GM23248 (cell line): ENCODE data around the gene DCLK2. TPM values are rescaled to one million over a fixed set of nuclear protein-coding genes. Genes with fewer than 3 reads are reported as not detected.
A peak's percentile ranks its signal among the peaks of the same experiment; 100 is the strongest.

Experiments
- DNase-seq: peaks from one replicate; pipeline ENCODE4 v3.0.0-alpha.2; 2015
- H2AFZ ChIP-seq: fragments of 200-600 bp; sonication (generic); 2 replicates; pipeline ENCODE4 v1.6.1; 2016; ENCODE audit warnings: antibody characterized with exemption
- H3F3A ChIP-seq: fragments of 200-600 bp; sonication (generic); 2 replicates; pipeline ENCODE4 v1.6.1; 2016; ENCODE audit warnings: mild to moderate bottlenecking, antibody characterized with exemption, mixed run types; ENCODE audit not compliant: insufficient read depth
- H3K27ac ChIP-seq: fragments of 200-600 bp; sonication (generic); 2 replicates; pipeline ENCODE4 v1.5.1; 2016; ENCODE audit warnings: mild to moderate bottlenecking
- H3K27me3 ChIP-seq: fragments of 200-600 bp; sonication (generic); replicated peaks from 2 replicates; pipeline ENCODE4 v1.6.1; 2016; ENCODE audit warnings: mild to moderate bottlenecking; ENCODE audit not compliant: insufficient read depth
- H3K36me3 ChIP-seq: fragments of 200-600 bp; sonication (generic); 2 replicates; pipeline ENCODE4 v1.6.1; 2016; ENCODE audit warnings: low read depth, mild to moderate bottlenecking
- H3K4me1 ChIP-seq: fragments of 200-600 bp; sonication (generic); 2 replicates; pipeline ENCODE4 v1.6.1; 2016; ENCODE audit warnings: mild to moderate bottlenecking; ENCODE audit not compliant: insufficient read depth
- H3K4me2 ChIP-seq: fragments of 200-600 bp; sonication (generic); one replicate; pipeline ENCODE4 v1.6.1; 2016; ENCODE audit warnings: mild to moderate bottlenecking; ENCODE audit not compliant: unreplicated experiment
- H3K4me3 ChIP-seq: fragments of 200-600 bp; sonication (generic); 2 replicates; pipeline ENCODE4 v1.5.1; 2016; ENCODE audit warnings: mild to moderate bottlenecking
- H3K79me2 ChIP-seq: fragments of 200-600 bp; sonication (generic); 2 replicates; pipeline ENCODE4 v1.6.1; 2016; ENCODE audit warnings: mild to moderate bottlenecking; ENCODE audit not compliant: insufficient read depth
- H3K9ac ChIP-seq: fragments of 200-600 bp; sonication (generic); 2 replicates; pipeline ENCODE4 v1.6.1; 2016; ENCODE audit warnings: mild to moderate bottlenecking
- H3K9me2 ChIP-seq: fragments of 200-600 bp; sonication (generic); 2 replicates; pipeline ENCODE4 v1.6.1; 2016; ENCODE audit warnings: mixed run types, mild to moderate bottlenecking, moderate library complexity; ENCODE audit not compliant: insufficient read depth
- H3K9me3 ChIP-seq: fragments of 200-600 bp; sonication (generic); one replicate; pipeline ENCODE4 v1.6.1; 2017; ENCODE audit warnings: low read depth
- H4K20me1 ChIP-seq: fragments of 200-600 bp; sonication (generic); 2 replicates; pipeline ENCODE4 v1.6.0; 2016; ENCODE audit not compliant: insufficient read depth
- EZH2 ChIP-seq: fragments of 200-600 bp; sonication (generic); IDR thresholded peaks from 2 replicates; pipeline ENCODE4 v1.6.1; 2018; ENCODE audit warnings: antibody characterized with exemption, mild to moderate bottlenecking; ENCODE audit not compliant: insufficient read depth, poor library complexity, severe bottlenecking
- EZH2phosphoT487 ChIP-seq: fragments of 200-600 bp; sonication (generic); IDR thresholded peaks from 2 replicates; pipeline ENCODE4 v1.6.1; 2018; ENCODE audit warnings: antibody characterized with exemption, moderate library complexity, mild to moderate bottlenecking, low read depth; ENCODE audit not compliant: insufficient read depth
- WGBS, 2 experiments: methylation state at CpG; one replicate each; pipeline ENCODE4 v1.1.6; 2015 to 2017; ENCODE audit warnings: low lambda C conversion rate in 2 of 2, low coverage in 1 of 2; ENCODE audit errors: missing lambda C conversion rate in 2 of 2; 5-methylcytosine and 5-hydroxymethylcytosine counted together
- in situ Hi-C: fragments of 300-500 bp; cut with MboI; formaldehyde crosslinking; loops from 2 replicates; pipeline ENCODE4 v1.15.0; 2020
- polyA plus RNA-seq: library from polyadenylated mRNA; unstranded; fragments of >200 nt; fragmentation: Nextera tagmentation; extraction: Ambion mirVana; gene quantifications from 2 replicates; pipeline ENCODE4 v1.2.1, GENCODE V29; 2016
- total RNA-seq: library from RNA; depleted of rRNA; stranded (reverse); fragments of >200 nt; shearing (Covaris generic); gene quantifications from 2 replicates; pipeline ENCODE4 v1.2.3, GENCODE V29; 2014

The DCLK2 gene
- total and polyA plus RNA-seq, 2 experiments from 2014 or later = 1.3 to 2.9 TPM

- Histone ChIP-seq H3F3A (peaks cover 3% of the 10 kb centered on the region; the same call in 1 of the 2 replicates), H2AFZ (no peak overlapping the region), H3K27ac (no peak overlapping the region), H3K4me2 (no peak overlapping the region), H3K36me3 (no peaks in the 10 kb centered on the region), H3K27me3 (no peaks in the 10 kb centered on the region), H4K20me1 (no peaks in the 10 kb centered on the region), H3K9me2 (no peaks in the 10 kb centered on the region), H3K4me1 (peaks cover 14% of the 10 kb centered on the region), H3K4me3 (no peak overlapping the region), H3K9ac (no peak overlapping the region), H3K9me3 (no peaks in the 10 kb centered on the region), H3K79me2 (no peaks in the 10 kb centered on the region)
- TF ChIP-seq EZH2phosphoT487 (no peak), EZH2 (no peak)
- no peak for DNase-seq
- in situ Hi-C loops = loop anchor here (10.0 kb wide), 1 partner anchor 229 kb away; no protein-coding TSS in a partner anchor
- WGBS, 2 experiments = 83 to 97% methylated on average over 2 of the region's 2 CpGs
Measured at GRCh38 chr4:150243932-150244331, 165.7 kb downstream of the DCLK2 start.

- DNase-seq = peak; percentile 44
- WGBS, 2 experiments = 94 to 96% methylated on average over 3 of the region's 3 CpGs
- Histone ChIP-seq H4K20me1 (no peaks in the 10 kb centered on the region), H3K4me1 (peaks cover 14% of the 10 kb centered on the region), H3F3A (peaks cover 3% of the 10 kb centered on the region; the same call in 1 of the 2 replicates), H3K4me3 (no peak overlapping the region), H3K79me2 (no peaks in the 10 kb centered on the region), H3K27me3 (no peaks in the 10 kb centered on the region), H3K9ac (no peak overlapping the region), H3K36me3 (no peaks in the 10 kb centered on the region), H3K4me2 (no peak overlapping the region), H3K9me2 (no peaks in the 10 kb centered on the region), H3K27ac (no peak overlapping the region), H2AFZ (no peak overlapping the region), H3K9me3 (no peaks in the 10 kb centered on the region)
- in situ Hi-C loops = loop anchor here (10.0 kb wide), 1 partner anchor 230 kb away; no protein-coding TSS in a partner anchor
- TF ChIP-seq EZH2phosphoT487 (no peak), EZH2 (no peak)
Measured at GRCh38 chr4:150244600-150244999, 166.4 kb downstream of the DCLK2 start.

DNA sequence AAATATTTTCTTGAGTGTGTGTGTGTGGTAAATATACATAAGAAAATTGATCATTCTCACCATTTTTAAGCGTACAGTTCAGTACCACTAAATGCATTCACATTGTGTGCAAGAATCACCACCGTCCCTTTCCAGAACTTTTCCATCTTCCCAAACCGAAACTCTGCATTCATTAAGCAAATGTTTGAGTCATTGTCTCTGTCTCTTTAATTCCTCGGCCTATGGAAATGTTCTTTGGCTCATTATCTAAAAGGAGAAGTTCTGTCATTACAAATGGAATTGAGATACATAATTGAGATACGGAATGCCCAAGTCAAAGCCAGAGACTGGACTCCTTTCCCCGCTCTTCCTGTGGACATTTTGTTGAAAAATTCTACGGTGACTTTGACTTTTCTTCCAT is 168.9 kb downstream of the DCLK2 start:
- peaks cover 7% of the 10 kb centered on the region for H3K4me1 ChIP-seq
- H3K4me2 ChIP-seq = no peak overlapping the region
- no peaks in the 10 kb centered on the region for H3K36me3 ChIP-seq
- no peak for DNase-seq
- H3K9me3 ChIP-seq = no peaks in the 10 kb centered on the region
- H3K27ac ChIP-seq = no peak overlapping the region
- H4K20me1 ChIP-seq = no peaks in the 10 kb centered on the region
- H3K9me2 ChIP-seq = no peaks in the 10 kb centered on the region
- peaks cover 11% of the 10 kb centered on the region; the same call in 1 of the 2 replicates for H3F3A ChIP-seq
- in situ Hi-C loops = loop anchor here (10.0 kb wide), 1 partner anchor 232 kb away; no protein-coding TSS in a partner anchor
- no peak overlapping the region for H3K4me3 ChIP-seq
- H3K9ac ChIP-seq = no peak overlapping the region
- no peak overlapping the region for H2AFZ ChIP-seq
- TF ChIP-seq EZH2phosphoT487 (no peak), EZH2 (no peak)
- no peaks in the 10 kb centered on the region for H3K79me2 ChIP-seq
- 89 to 92% methylated on average over 7 of the region's 7 CpGs for WGBS, 2 experiments
- H3K27me3 ChIP-seq = no peaks in the 10 kb centered on the region

DNA sequence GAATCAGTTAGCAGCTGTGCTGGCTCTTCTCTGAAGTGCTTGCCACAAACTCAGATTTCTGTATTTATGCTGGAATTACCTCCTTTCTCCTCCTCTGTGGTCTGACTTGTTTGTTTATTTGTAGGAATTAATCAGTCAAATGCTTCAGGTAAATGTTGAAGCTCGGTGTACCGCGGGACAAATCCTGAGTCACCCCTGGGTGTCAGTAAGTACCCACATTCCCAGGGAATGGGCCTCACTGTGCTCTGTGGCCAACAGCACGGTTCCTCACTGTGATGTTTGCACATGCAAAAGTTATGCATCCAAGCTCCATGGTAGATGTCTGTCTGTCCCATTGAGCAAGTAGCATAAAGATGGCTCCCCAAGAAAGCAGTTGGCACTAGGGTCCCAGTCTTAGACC is 169.9 kb downstream of the DCLK2 start:
- 92% methylated on average over 4 of the region's 4 CpGs for WGBS, 2 experiments

More for the DNA sequence above, 169.9 kb downstream of the DCLK2 start:
- H3K79me2 ChIP-seq = no peaks in the 10 kb centered on the region
- no peaks in the 10 kb centered on the region for H3K27me3 ChIP-seq
- no peak overlapping the region for H3K27ac ChIP-seq
- no peaks in the 10 kb centered on the region for H3K9me2 ChIP-seq
- in situ Hi-C loops = loop anchor here (10.0 kb wide), 1 partner anchor 233 kb away; no protein-coding TSS in a partner anchor
- no peak overlapping the region for H3K4me3 ChIP-seq
- no peaks in the 10 kb centered on the region for H3K9me3 ChIP-seq
- peaks cover 11% of the 10 kb centered on the region; the same call in 1 of the 2 replicates for H3F3A ChIP-seq
- H4K20me1 ChIP-seq = no peaks in the 10 kb centered on the region
- TF ChIP-seq EZH2 (no peak), EZH2phosphoT487 (no peak)
- H3K4me2 ChIP-seq = no peak overlapping the region
- H3K4me1 ChIP-seq = peaks cover 7% of the 10 kb centered on the region
- no peak overlapping the region for H3K9ac ChIP-seq
- H2AFZ ChIP-seq = no peak overlapping the region
- no peak for DNase-seq
- no peaks in the 10 kb centered on the region for H3K36me3 ChIP-seq
